Dermis microvascular lymphatic vessel endothelial cell (primary cell): ENCODE measurements around the gene ZNF574. TPM values are rescaled to one million over a fixed set of nuclear protein-coding genes. Genes with fewer than 3 reads are reported as not detected.

ENCODE experiments used
- DNase-seq, 2 donors: peaks; one replicate each; pipeline versions ENCODE4 v3.0.0 to v3.0.0-alpha.2; 2010; ENCODE audit warnings: low read depth in 2 of 2
- total RNA-seq: library from RNA; depleted of rRNA; stranded (reverse); fragments of >200 nt; gene quantifications from 2 replicates; pipeline ENCODE4 v1.2.1, GENCODE V29; 2014

Gene ZNF574
- total RNA-seq, 1 donor from 2014 or later: 8.0 TPM

DNA sequence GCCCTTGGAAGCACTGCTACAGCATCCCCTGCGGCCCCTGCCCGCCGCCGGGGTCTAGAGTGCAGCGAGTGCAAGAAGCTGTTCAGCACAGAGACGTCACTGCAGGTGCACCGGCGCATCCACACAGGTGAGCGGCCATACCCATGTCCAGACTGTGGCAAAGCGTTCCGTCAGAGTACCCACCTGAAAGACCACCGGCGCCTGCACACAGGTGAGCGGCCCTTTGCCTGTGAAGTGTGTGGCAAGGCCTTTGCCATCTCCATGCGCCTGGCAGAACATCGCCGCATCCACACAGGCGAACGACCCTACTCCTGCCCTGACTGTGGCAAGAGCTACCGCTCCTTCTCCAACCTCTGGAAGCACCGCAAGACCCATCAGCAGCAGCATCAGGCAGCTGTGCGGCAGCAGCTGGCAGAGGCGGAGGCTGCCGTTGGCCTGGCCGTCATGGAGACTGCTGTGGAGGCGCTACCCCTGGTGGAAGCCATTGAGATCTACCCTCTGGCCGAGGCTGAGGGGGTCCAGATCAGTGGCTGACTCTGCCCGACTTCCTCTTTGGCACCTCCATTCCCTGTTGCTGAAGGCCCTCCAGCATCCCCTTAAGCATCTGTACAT lies 4.9 kb downstream of the ZNF574 start:
- DNase-seq: no peak

DNA sequence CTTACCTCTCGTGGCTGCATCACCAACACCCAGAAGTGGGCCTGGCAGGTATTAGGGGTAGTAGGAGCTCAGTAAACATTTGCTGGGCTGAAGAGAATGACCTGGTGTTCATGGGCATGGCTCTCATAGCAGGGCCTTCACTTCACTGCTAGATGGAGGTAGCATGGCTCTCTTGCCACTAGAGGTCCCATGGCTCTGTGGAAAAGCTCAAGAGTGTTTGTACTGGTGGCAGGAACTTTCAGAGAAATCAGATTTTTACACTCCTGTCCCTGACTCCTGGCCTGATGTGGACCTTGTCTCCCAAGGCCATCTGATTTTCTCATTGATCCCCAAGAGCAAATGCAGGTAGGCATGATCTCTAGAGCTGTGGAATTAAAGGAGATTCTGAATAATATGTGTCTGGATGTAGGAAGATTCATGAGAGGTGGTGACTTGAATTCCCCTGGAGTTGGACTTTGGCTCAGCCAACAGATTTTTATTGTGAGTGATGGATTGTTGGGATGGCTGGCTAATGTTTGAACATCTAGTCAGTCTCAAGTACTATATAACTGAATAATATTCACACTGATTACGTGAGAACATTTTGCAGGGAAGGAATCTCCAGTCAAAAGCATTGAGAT lies 5.7 kb downstream of the ZNF574 start:
- DNase-seq: peak; percentile 55 to 69

DNA sequence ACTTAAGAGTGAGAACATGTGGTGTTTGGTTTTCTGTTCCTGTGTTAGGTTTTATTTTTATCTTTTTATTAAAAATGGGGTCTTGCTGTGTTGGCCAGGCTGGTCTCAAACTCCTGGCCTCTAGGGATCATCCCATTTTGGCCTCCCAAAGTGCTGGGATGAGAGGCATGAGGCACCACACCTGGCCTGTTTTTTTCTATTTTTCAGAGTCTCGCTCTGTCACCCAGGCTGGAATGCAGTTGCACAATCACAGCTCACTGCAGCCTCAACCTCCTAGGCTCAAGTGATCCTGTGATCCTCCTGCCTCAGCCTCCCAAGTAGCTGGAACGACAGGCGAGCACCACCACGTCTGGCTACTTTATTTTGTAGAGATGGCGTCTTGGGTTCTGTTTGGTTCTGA lies 7.6 kb downstream of the ZNF574 start:
- no peak for DNase-seq

DNA sequence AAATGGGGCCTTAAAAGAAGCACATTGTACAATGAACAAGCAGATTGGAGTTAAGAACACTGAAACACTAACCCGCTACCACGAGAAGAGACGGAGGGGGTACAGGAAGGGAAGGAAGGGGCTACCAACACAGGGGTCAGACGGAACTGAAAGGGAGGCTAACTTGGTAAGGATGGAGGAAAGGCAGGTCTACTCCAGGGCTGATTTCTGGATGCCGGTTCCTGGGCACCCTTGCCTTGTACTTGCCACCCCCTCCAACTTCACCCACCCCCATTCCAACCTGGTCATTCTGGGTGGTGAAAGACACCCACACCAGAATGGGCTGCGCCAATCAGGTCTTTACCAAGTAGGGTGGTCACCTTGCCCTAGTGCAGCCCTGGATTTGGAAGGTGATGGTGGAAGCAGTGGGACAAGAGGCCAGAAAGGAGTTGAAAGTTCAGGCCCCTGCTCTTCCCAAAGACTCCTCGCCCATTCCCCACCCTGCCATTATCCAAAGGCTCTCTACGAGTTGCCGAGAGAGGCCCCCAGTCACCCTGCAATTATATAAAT lies 10.3 kb downstream of the ZNF574 start:
- DNase-seq: no peak

DNA sequence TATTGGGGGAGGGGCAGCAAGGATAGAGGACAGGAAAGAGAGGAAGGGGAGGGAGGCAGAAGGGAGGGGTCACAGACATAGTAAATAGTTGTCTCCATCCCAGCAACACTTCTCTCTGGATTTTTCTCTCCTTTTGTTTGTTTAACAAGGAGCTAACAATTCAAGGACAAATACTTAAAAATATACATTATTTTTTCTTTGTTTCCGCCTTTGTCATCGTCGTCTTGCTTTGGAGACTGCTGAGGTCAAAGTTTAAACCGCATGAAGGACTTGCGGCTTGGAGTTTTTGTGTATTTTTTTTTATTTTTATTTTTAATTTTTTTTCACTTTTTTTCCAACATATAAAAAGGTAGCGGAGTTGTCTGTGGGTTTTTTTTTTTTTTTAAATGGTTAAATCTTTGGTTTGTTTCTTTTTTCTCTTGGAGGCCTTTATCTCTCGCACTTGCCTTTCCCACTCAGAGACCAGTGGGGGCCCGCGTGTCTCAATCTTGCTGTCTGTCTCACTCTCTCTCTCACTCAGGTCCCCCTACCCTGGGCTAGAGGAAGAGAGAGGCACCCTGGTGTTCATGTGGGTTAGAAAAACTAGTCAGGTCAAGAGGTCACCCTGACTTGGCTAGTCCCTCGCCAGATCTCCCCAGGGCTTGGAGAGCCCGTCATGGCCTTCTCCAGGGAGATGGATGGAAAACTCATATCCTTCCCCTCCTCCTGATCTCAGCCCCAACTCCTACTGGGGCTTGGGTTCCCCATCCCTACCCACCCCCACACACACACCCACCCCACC lies 11.0 kb downstream of the ZNF574 start:
- no peak for DNase-seq

DNA sequence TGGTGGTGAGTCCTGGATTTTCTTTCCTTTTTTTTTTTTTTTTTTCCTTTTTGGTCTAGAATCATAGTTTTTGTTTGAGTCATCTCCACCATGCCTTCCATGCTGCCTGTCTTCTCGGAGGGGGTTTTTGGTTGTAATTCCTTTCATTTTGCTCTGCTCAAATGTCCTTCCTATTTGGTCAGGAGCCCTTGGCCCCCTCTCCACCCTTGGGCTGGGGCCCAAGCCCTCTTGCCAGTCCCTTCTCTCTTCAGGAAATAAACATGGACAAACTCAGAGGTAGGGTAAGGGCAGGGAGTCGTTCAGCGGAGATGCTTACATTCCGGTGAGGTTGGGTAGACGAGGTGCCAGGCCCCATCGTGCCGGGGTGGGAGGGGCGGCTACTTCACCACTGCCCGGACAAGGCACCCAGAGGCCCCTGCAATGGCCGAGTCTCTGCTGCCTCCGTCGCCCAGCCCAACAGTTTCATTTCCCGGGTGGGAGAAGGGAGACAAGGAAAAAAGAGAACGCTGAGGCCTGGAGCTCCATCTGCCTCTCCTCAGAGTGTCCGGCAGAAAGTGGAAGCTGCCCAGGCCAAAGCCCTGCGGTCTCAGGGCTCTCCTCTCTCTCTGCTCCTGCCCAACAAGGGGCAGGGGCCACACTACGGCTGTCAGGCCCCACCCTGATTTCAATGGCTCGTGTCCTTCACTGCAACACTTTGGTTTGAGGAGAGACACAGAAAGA lies 12.7 kb downstream of the ZNF574 start:
- peak in 1 of 2 donors; percentile 32 for DNase-seq

DNA sequence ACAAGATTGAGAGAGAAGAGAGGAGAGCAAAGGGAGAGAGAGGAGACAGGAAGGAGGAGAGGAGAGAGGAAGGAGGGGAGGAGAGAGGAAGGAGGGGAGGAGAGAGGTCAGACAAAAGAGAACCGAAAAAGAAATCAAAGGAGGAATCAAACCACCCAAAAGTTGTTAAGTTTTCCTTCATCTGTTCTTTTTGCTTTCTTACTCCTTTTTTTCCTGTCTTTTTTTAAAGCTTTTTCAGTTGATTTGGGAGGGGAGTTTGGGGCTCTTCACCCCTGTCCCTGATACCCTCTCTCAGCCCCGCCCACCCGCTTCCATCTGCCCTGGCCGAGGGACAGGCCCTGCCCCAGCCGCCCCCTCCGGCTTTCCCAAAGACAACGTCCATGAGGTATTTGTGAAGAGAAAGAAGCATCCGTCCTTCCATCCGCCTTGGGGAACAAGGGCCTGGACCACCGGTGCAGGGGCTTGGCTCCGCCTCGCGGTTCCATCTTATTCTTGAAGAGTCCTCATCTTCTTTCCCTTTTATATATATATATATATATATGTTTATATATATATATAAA lies 13.3 kb downstream of the ZNF574 start:
- DNase-seq: no peak

DNA sequence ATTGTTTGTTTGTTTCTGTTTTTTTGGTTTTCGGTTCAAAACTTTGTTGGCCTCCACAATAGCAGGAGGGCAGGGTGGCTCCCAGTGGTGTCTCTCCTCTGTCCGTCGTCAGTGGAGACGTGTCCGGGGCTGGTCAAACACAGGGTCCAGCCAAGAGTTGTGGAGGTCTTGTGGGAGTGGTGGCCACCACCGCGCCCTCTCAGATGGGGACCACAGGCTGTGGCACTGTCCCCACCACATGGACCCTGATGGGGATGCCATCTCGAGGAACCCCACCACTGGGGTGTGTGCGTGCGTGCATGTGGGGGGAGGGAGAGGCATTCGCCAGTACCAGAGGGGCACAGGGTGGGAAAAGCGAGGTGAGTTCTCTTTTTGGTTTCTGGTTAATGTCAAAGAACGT lies 13.8 kb downstream of the ZNF574 start:
- DNase-seq: no peak

DNA sequence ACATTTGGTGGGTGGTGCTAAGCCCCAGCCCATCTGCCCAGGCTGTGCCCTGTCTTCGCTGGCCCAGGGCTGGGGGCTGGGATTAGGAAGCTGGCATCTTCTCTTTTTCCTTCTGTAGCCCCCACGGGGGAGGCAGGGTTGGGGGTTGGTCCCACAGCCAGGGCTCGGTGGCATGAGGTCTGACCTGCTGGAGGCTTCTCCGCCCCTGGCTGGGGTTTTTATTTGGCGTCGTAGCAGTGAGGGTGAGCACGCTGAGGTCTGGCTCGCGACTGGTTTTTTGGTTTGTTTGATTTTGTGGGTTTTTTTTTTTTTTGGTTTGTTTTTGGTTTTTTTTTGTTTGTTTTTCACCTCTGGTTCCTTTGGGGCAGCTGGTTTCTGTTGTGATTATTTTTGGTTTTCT lies 14.7 kb downstream of the ZNF574 start:
- no peak for DNase-seq

DNA sequence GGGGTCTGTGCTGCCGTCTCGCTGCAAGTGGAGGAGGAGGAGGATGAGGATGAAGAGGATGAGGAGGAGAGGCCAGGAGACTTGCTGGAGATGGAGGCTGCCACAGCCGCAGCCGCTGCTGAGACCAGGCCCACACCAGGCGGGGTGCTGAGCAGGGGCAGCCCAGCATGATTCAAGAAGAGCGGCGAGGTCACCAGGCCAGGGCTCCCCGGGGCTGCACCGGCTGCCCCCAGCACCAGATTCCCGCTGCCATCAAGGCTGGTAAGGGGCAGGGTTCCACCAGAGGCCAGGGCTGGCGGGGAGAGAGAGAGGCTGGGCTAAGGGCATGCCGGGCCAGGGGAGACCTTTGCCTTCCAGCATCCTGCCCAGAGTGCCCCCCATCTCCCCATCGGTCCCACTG lies 15.3 kb downstream of the ZNF574 start:
- no peak for DNase-seq

DNA sequence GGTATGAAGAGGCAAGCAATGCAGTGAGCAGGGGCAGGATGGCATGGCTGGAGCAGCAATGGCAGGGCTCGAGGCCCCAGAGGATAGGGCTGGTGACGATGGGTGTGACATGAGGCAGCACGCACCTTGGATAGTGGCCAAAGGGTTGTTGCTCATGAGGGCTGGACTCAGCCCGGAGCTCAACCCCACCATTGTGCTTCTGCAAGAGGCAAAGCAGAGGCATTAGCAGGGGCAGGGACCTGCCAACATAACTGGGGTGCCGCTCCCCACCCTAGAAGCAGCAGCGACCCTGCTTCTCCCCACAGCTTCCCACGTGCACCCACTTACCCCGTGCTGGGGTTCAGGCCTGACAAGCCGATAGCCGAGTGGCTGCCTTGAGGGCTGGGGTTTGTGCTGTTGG lies 15.8 kb downstream of the ZNF574 start:
- DNase-seq: peak; percentile 85 to 88

DNA sequence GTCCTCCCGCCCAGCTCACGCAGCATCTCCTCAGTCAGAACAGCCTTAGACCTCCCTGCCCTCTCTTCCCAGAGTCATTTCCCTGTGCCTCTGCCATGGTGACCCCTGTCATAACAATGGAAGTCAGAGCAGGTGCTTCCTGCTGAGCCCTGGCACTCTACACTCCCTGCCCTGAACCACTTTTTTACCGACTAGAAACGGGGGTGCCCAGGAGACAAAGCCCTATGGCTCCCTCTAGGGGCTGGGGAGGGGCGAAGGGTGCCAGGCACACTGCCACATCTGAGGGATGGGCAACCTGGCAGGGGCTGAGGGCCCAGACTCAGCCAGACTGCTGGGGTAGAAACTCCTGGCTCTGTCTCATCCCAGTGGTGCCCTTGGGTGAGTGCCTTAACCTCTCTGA lies 16.4 kb downstream of the ZNF574 start:
- DNase-seq: peak; percentile 92 to 93

DNA sequence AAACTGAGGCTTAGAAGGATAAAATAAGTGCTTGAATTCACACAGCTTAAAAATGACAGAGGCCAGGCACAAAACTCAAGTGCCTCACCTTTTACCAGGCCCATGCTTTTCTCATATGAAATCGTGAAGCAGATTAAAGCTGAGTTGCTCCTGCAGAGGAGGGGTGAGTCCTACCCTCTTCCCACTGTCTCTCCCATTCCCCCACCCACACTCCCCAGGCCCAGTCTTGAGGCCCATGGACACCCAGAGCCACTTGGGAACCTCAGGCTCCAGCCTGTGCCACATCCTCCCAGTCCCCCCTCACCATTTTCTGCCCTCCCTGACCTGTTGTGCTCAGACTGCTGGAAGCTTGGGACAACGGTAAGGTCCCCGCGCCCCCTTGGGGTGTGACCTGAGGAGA lies 17.5 kb downstream of the ZNF574 start:
- no peak for DNase-seq

DNA sequence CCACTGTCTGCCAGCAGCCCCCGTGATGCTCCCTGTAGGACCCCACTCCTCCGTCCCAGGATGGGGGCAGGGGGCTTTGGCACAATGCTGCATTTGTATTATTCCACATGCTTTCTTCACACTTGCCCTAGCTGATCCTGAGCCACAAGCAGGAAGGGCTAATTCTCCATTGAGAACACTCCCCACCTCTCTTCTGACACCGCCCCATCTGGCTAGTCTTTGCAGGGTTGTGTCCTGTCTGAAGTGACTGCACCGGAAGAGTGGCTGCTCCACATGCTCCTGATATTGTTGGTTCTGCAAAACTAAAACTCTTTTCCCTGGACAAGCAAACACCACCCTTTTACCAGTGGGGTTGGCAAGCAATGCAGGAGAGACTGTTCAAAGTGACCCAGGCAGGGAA lies 18.0 kb downstream of the ZNF574 start:
- DNase-seq: peak in 1 of 2 donors; percentile 23

DNA sequence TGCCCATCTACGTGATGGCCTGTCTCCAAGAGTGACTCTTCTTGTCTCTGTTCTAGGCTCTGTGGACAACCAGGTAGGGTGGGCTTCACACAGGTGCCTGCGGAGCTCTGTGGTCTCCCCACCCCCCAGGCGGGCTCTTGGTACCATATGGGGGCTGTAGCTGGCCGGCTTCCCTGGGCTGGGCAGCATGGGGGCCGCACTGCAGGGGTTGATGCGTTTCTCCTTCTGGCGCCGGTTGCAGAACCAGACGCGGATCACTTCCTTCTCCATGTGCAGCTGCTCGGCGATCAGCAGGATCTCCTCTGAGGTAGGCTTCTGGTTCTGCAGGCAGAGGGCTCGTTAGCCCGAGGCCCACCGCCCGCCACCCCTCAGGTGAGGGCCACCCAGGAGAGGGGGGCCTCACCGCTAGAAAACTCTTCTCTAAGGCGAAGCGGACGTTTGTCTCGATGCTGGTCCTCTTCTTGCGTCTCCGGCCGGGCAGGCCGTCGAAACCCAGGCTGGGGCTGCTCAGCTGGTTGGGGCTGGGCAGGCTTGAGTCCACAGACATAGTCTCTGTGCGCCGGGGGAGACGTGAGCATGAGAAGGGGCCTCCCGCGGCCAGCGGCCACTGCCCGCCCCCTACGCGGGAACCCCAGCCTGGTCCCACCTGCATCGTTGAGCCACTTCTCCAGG lies 19.3 kb downstream of the ZNF574 start:
- DNase-seq: no peak

DNA sequence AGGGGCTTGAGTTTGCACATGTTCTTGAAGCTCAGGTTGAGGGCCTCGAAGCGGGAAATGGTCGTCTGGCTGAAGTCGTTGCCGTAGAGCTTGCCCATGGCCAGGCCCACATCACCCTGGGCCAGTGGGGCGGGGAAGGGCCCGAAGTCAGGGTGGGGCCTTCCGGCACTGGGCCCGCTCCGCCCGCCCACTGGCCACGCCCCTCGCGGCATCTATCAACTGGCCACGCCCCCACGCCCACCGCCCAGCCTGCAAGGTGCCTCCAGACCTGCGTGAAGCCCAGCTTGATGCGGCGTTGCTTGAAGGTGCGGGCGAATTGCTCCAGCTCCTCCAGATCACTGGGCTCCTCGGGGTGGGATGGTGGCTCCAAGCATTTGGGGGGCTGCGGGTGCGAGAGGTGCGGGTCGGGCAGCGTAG lies 19.9 kb downstream of the ZNF574 start:
- no peak for DNase-seq

DNA sequence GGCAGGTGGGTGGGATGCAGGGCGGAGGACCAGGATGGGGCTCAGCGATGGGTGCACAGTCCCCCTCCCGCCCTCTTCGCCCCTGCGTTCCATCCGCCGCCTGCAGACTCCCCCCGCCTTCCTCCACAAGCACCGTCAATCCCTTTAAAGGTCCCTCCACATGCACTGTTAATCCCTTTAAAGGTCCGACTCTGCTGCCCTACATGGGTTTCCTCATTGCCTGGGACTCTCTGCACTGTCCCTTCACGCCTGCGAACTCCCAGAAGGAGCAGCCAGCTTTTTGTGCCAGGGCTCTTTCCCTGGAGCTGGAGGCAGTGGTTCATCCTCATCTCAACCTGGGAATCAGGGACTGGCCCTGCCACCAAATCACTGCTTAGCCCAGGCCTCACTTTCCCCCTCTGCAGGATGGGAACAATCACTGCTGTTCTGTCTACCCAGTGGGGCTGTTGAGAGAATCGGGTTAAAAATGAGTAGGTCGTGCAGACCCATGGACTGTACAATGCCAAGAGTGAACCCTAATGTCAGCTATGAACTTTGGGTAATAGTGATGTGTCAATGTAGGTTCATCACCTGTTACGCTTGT lies 20.4 kb downstream of the ZNF574 start:
- no peak for DNase-seq

DNA sequence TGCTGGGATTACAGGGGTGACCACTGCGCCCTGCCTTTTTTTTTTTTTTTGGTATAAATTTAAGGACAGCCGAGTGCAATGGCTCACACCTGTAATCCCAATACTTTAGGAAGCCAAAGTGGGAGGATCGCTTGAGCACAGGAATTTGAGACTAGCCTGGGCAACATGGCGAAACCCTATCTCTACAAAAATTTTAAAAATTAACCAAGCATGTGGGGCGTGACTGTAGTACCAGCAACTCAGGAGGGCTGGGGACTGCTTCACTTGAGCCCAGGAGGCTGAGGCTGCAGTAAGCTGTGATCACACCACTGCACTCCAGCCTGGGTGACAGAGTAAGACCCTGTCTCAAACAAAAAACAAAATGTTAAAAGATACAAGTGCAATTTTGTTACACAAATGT lies 21.5 kb downstream of the ZNF574 start:
- no peak for DNase-seq

DNA sequence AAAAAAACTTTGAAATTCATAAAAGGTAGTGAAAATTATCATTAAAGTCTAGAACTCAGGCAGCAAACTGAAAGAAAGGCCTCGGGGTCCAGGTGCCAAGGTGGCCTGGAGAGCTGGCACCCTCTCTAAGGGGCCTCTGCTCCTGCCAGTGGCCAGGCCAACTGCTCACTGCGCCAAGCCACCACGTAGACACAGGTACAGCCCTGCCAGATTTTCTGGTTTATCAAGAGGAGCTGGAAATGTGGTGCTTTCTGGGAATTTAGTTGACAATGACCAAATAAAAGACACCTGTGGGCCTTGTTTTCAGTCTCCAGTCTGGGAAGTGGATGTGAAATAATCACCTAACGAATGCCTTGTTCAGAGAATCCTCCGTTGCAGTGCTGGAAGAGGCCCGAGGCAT lies 22.8 kb downstream of the ZNF574 start:
- DNase-seq: no peak

DNA sequence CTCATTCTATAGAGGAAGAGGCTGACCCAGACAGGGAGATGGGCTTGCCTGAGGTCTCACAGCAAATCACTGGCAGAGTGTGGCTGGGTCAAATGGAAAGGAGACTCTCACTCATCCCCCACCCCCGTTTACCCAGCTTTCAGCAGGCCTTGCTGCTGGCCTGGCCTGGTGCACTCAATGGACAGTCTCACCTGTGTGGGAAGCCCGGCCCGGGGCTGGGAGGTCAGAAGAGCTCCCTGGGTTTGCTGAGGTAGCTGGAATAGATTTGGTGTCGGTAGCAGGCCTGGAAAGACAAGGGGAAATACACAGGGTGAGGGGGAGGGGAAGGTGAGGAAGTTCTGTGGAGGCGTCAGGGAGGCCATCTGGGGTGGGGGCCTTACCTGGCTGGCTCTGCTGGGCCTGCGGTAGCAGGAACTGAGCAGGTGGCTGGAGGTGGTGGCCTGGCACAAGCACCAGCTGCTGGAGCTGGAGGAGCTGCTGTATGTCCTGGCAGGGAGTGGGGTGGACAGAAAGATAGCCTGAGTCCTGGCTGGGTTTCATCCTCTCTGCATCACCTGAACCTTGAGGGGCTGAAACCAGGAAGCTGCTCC lies 23.5 kb downstream of the ZNF574 start:
- no peak for DNase-seq
